Measurements from ENCODE around the gene GRAMD1C. TPM values are rescaled to one million over a fixed set of nuclear protein-coding genes. Genes with fewer than 3 reads are reported as not detected.

The GRAMD1C gene
- total RNA-seq, 1 experiment from 2014 or later, result 4.0 TPM

GRCh38 chr3:113966172-113966571 lies 127.6 kb downstream of the GRAMD1C start:
- H3K9me3 ChIP-seq (ENCODE audit: low read length), result no peaks in the 10 kb centered on the region
- no peaks in the 10 kb centered on the region for H3K27me3 ChIP-seq (ENCODE audit: low read length)
- 0 out of 2 replicates have a peak, but pooled peaks cover 2% of the 10 kb centered on the region for H3K79me2 ChIP-seq (ENCODE audit: low read length)
- no peaks in the 10 kb centered on the region for H3K9me2 ChIP-seq (replicated peaks; ENCODE audit: insufficient read depth, low read length)
- H3K4me1 ChIP-seq (ENCODE audit: low read length), result no peaks in the 10 kb centered on the region
- no peak overlapping the region for H3K4me3 ChIP-seq (ENCODE audit: low read length)
- no peak overlapping the region for H3K4me2 ChIP-seq (ENCODE audit: low read depth, low read length, poor library complexity, severe bottlenecking)
- no peak overlapping the region for H2AFZ ChIP-seq (ENCODE audit: low read length)
- no peak overlapping the region for H3K27ac ChIP-seq (ENCODE audit: low read length)
- H4K20me1 ChIP-seq (ENCODE audit: insufficient read depth, low read depth, low read length), result no peaks in the 10 kb centered on the region
- no peak overlapping the region for H3K9ac ChIP-seq (ENCODE audit: low read length)
- H3K36me3 ChIP-seq (ENCODE audit: insufficient read depth, low read length), result peaks cover 11% of the 10 kb centered on the region; the same call in 1 of the 2 replicates
- peak; percentile 31 for DNase-seq

GRCh38 chr3:113968986-113969385 lies 130.4 kb downstream of the GRAMD1C start:
- H4K20me1 ChIP-seq (ENCODE audit: insufficient read depth, low read depth, low read length), result no peaks in the 10 kb centered on the region
- no peak overlapping the region for H3K4me2 ChIP-seq (ENCODE audit: low read depth, low read length, poor library complexity, severe bottlenecking)
- H3K4me3 ChIP-seq (ENCODE audit: low read length), result no peak overlapping the region
- H3K9me3 ChIP-seq (ENCODE audit: low read length), result peaks cover 12% of the 10 kb centered on the region
- no peaks in the 10 kb centered on the region for H3K9me2 ChIP-seq (replicated peaks; ENCODE audit: insufficient read depth, low read length)
- H3K79me2 ChIP-seq (ENCODE audit: low read length), result no peaks in the 10 kb centered on the region
- H3K27ac ChIP-seq (ENCODE audit: low read length), result no peak overlapping the region
- no peak for DNase-seq
- no peaks in the 10 kb centered on the region for H3K27me3 ChIP-seq (ENCODE audit: low read length)
- no peaks in the 10 kb centered on the region for H3K4me1 ChIP-seq (ENCODE audit: low read length)
- H3K36me3 ChIP-seq (ENCODE audit: insufficient read depth, low read length), result peaks cover 12% of the 10 kb centered on the region
- no peak overlapping the region for H2AFZ ChIP-seq (ENCODE audit: low read length)
- no peak overlapping the region for H3K9ac ChIP-seq (ENCODE audit: low read length)

- Histone ChIP-seq H3K4me3 (ENCODE audit: low read length) (no peak overlapping the region), H2AFZ (ENCODE audit: low read length) (no peak overlapping the region), H4K20me1 (ENCODE audit: insufficient read depth, low read depth, low read length) (no peaks in the 10 kb centered on the region), H3K4me2 (ENCODE audit: low read depth, low read length, poor library complexity, severe bottlenecking) (peak overlapping the region; percentile 8), H3K9me2 (replicated peaks; ENCODE audit: insufficient read depth, low read length) (no peaks in the 10 kb centered on the region), H3K4me1 (ENCODE audit: low read length) (peaks cover 37% of the 10 kb centered on the region), H3K36me3 (ENCODE audit: insufficient read depth, low read length) (peaks cover 33% of the 10 kb centered on the region), H3K79me2 (ENCODE audit: low read length) (no peaks in the 10 kb centered on the region), H3K27ac (ENCODE audit: low read length) (no peak overlapping the region), H3K27me3 (ENCODE audit: low read length) (no peaks in the 10 kb centered on the region), H3K9me3 (ENCODE audit: low read length) (peaks cover 16% of the 10 kb centered on the region), H3K9ac (ENCODE audit: low read length) (no peak overlapping the region)
- DNase-seq, result no peak
Measured at GRCh38 chr3:113977822-113978221, 139.2 kb downstream of the GRAMD1C start.

- no peaks in the 10 kb centered on the region for H4K20me1 ChIP-seq (ENCODE audit: insufficient read depth, low read depth, low read length)
Measured at GRCh38 chr3:113979916-113980315, 141.3 kb downstream of the GRAMD1C start.

GRCh38 chr3:113981803-113982202 lies 143.2 kb downstream of the GRAMD1C start:
- peaks cover 42% of the 10 kb centered on the region for H3K4me1 ChIP-seq (ENCODE audit: low read length)
- no peak overlapping the region for H3K27ac ChIP-seq (ENCODE audit: low read length)
- H3K79me2 ChIP-seq (ENCODE audit: low read length), result no peaks in the 10 kb centered on the region
- no peaks in the 10 kb centered on the region for H3K9me3 ChIP-seq (ENCODE audit: low read length)
- DNase-seq, result no peak
- no peaks in the 10 kb centered on the region for H3K9me2 ChIP-seq (replicated peaks; ENCODE audit: insufficient read depth, low read length)
- no peak overlapping the region for H3K9ac ChIP-seq (ENCODE audit: low read length)
- no peak overlapping the region for H3K4me3 ChIP-seq (ENCODE audit: low read length)
- H2AFZ ChIP-seq (ENCODE audit: low read length), result no peak overlapping the region
- H3K27me3 ChIP-seq (ENCODE audit: low read length), result no peaks in the 10 kb centered on the region
- H3K36me3 ChIP-seq (ENCODE audit: insufficient read depth, low read length), result peaks cover 11% of the 10 kb centered on the region; the same call in 1 of the 2 replicates
- H4K20me1 ChIP-seq (ENCODE audit: insufficient read depth, low read depth, low read length), result no peaks in the 10 kb centered on the region
- no peak overlapping the region for H3K4me2 ChIP-seq (ENCODE audit: low read depth, low read length, poor library complexity, severe bottlenecking)

More at GRCh38 chr3:113979916-113980315, 141.3 kb downstream of the GRAMD1C start:
- no peaks in the 10 kb centered on the region for H3K79me2 ChIP-seq (ENCODE audit: low read length)
- no peak overlapping the region for H3K9ac ChIP-seq (ENCODE audit: low read length)
- peaks cover 13% of the 10 kb centered on the region; the same call in 1 of the 2 replicates for H3K36me3 ChIP-seq (ENCODE audit: insufficient read depth, low read length)
- no peaks in the 10 kb centered on the region for H3K9me3 ChIP-seq (ENCODE audit: low read length)
- no peaks in the 10 kb centered on the region for H3K9me2 ChIP-seq (replicated peaks; ENCODE audit: insufficient read depth, low read length)
- peaks cover 37% of the 10 kb centered on the region for H3K4me1 ChIP-seq (ENCODE audit: low read length)
- H3K27me3 ChIP-seq (ENCODE audit: low read length), result no peaks in the 10 kb centered on the region
- no peak overlapping the region for H3K4me3 ChIP-seq (ENCODE audit: low read length)
- no peak overlapping the region for H3K27ac ChIP-seq (ENCODE audit: low read length)
- H2AFZ ChIP-seq (ENCODE audit: low read length), result no peak overlapping the region
- no peak overlapping the region for H3K4me2 ChIP-seq (ENCODE audit: low read depth, low read length, poor library complexity, severe bottlenecking)
- no peak for DNase-seq

GRCh38 chr3:113983544-113983943 lies 145.0 kb downstream of the GRAMD1C start:
- no peak overlapping the region for H3K27ac ChIP-seq (ENCODE audit: low read length)
- no peak overlapping the region for H3K4me2 ChIP-seq (ENCODE audit: low read depth, low read length, poor library complexity, severe bottlenecking)
- peaks cover 27% of the 10 kb centered on the region for H3K4me1 ChIP-seq (ENCODE audit: low read length)
- peaks cover 6% of the 10 kb centered on the region; the same call in 1 of the 2 replicates for H3K36me3 ChIP-seq (ENCODE audit: insufficient read depth, low read length)
- H3K27me3 ChIP-seq (ENCODE audit: low read length), result no peaks in the 10 kb centered on the region
- H3K79me2 ChIP-seq (ENCODE audit: low read length), result no peaks in the 10 kb centered on the region
- H2AFZ ChIP-seq (ENCODE audit: low read length), result no peak overlapping the region
- no peaks in the 10 kb centered on the region for H4K20me1 ChIP-seq (ENCODE audit: insufficient read depth, low read depth, low read length)
- no peak for DNase-seq
- no peak overlapping the region for H3K9ac ChIP-seq (ENCODE audit: low read length)
- no peaks in the 10 kb centered on the region for H3K9me2 ChIP-seq (replicated peaks; ENCODE audit: insufficient read depth, low read length)
- no peak overlapping the region for H3K4me3 ChIP-seq (ENCODE audit: low read length)
- H3K9me3 ChIP-seq (ENCODE audit: low read length), result no peaks in the 10 kb centered on the region

GRCh38 chr3:113985541-113985940 lies 147.0 kb downstream of the GRAMD1C start:
- Histone ChIP-seq H4K20me1 (ENCODE audit: insufficient read depth, low read depth, low read length) (no peaks in the 10 kb centered on the region), H3K36me3 (ENCODE audit: insufficient read depth, low read length) (no peaks in the 10 kb centered on the region), H3K9me2 (replicated peaks; ENCODE audit: insufficient read depth, low read length) (no peaks in the 10 kb centered on the region), H3K27ac (ENCODE audit: low read length) (no peak overlapping the region), H3K9ac (ENCODE audit: low read length) (no peak overlapping the region), H3K4me1 (ENCODE audit: low read length) (peaks cover 16% of the 10 kb centered on the region), H2AFZ (ENCODE audit: low read length) (no peak overlapping the region), H3K9me3 (ENCODE audit: low read length) (no peaks in the 10 kb centered on the region), H3K4me3 (ENCODE audit: low read length) (no peak overlapping the region), H3K79me2 (ENCODE audit: low read length) (no peaks in the 10 kb centered on the region), H3K4me2 (ENCODE audit: low read depth, low read length, poor library complexity, severe bottlenecking) (no peak overlapping the region), H3K27me3 (ENCODE audit: low read length) (no peaks in the 10 kb centered on the region)
- DNase-seq, result no peak

Measured in Karpas-422 (cell line).